Activated CD4-positive, alpha-beta T cell treated with anti-CD3 and anti-CD28 coated beads, Interleukin-10, Interleukin-2, amounts not matched to agents 100 ng/mL and 50 ng/mL, durations not matched to agents 16 hours and 8 hours (primary cell): ENCODE data around the gene CXorf65.

Experiments used
- DNase-seq: peaks from one replicate; pipeline ENCODE4 v3.0.0-alpha.2; 2020

CXorf65 gene

DNA sequence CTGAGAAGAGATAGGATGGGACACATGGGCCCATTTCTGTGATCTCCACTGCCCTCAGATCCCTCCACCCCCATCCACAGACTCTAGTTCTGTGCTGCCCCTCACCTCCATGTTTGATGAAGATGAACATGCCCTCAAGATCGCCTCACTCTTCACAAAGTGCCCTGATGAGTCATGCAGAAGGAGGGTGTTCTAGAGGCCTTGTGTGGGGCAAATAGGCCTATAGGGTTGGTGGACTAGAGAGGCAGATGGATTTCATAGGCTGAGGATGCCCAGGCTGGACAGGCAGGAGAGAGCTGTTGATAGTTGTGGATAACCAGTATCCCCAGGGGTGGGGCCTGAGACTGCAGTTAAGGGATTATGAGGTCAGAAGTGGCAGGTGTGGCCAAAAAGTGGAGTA is at the start of gene CXorf65:
CXorf65 (minus strand) TSS at position 314 of the 400 bp plus-strand sequence; CDS start at position 130, 184 bp downstream.
- peak; percentile 72 for DNase-seq

GRCh38 chrX:71154641-71155040 is 48.1 kb upstream of the CXorf65 start:
- no peak for DNase-seq

- DNase-seq, result no peak
Observed at GRCh38 chrX:71154196-71154595, 47.7 kb upstream of the CXorf65 start.

- no peak for DNase-seq
Observed at GRCh38 chrX:71151366-71151765, 44.8 kb upstream of the CXorf65 start.

GRCh38 chrX:71148278-71148663 is 41.7 kb upstream of the CXorf65 start:
- no peak for DNase-seq

GRCh38 chrX:71147496-71148277 is 41.1 kb upstream of the CXorf65 start:
- DNase-seq, result no peak

DNA sequence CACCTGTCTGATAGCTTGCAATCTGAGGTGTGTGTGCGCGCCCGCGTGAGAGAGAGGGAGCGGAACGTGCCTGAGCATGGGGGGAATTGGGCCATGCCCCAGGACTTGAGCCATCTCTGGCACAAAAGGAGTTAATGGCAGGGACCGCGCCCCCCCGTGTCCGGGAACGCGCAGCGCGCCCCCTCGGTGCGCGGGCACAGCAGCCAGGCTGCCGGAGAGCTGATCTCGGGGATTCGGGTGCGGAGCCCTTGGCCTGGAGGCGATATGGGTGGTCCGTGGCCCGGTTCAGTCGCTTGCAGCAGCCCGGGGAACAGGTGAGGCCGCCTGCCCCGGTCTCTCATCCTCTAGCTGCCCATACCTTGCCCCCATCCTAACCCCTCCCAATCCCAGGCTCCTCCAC is 38.1 kb upstream of the CXorf65 start, which contains the start of gene NLGN3:
NLGN3 (plus strand) TSS at position 191 of the 400 bp plus-strand sequence. CDS start 2,909 bp downstream, outside the sequence.
- no peak for DNase-seq

- no peak for DNase-seq
Observed at GRCh38 chrX:71143508-71143907, 37.0 kb upstream of the CXorf65 start.

GRCh38 chrX:71140440-71140839 is 33.9 kb upstream of the CXorf65 start:
- no peak for DNase-seq

DNA sequence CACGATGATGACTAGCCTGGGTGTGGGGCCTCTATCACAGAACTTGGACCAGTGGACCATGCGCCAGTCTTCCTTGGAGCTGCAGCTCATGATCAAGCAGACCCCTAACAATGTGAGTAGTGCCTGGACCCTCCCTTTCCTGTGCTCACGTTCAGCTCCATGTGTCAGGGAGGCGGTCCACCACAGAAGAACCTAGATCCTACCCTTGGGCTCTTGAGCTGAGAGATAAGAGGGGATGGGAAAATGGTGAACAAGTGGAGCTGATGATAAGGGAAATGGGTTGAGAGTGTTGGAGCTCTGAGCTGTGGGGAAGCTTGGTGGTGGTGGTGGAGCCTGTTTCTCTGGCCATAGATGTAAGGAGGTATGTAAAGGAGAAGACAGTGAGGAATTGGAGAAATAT is 25.0 kb upstream of the CXorf65 start:
- DNase-seq, result no peak

DNA sequence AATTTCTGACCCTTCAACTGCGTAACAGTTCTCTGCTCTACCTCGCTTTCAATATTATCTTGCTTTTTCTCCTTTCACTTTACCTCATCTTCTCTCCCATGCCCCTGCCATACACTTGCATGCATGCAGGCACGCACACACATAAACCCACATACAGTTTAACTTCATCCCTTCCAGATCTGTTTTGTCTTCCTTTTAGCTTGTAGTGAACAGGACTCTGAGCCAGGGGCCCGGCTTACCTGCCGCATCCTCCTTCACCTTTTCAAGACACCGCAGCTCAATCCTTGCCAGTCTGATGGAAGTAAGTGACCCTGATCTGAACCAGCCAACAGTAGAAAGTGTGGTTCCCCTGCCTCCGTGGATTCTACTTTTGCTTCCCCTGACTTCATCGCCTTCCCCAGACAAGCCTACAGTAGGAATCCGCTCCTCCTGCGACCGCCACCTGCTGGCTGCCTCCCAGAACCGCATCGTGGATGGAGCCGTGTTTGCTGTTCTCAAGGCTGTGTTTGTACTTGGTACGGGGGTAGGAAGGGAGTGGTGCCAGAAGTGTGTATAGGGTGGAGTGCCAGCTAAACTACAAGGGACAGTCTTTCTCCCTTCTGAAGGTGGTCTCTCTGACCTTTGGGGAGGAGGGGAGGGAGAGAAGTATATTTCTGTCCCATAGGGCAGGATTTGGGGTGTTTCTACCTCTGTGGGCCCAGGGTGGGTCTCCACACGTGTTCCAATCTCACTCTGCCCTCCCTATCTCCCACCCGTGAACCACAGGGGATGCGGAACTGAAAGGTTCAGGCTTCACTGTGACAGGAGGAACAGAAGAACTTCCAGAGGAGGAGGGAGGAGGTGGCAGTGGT is 22.6 kb upstream of the CXorf65 start:
- peak; percentile 76 for DNase-seq

DNA sequence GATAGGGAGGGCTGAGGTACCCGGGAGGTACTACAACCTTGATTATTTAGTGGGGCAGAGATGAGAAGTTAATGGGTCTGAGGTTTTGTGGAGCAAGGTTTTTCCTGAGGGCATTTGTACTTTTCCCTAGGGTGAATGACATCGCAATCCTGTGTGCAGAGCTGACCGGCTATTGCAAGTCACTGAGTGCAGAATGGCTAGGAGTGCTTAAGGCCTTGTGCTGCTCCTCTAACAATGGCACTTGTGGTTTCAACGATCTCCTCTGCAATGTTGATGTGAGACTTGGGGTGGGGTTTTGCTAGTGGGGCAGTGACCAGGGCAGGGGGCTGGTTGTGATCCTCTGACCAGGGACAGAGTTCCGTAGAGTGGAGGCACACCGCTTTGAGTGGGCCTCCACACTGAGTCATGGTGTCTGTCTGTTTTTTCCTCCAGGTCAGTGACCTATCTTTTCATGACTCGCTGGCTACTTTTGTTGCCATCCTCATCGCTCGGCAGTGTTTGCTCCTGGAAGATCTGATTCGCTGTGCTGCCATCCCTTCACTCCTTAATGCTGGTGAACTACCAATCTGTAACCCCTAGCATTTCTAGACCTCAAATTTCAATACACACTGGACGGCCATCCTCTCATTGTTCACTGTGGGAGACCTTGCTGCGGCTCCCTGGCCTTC is 21.8 kb upstream of the CXorf65 start:
- no peak for DNase-seq

- no peak for DNase-seq
Observed at GRCh38 chrX:71118985-71119535, 12.5 kb upstream of the CXorf65 start.

DNA sequence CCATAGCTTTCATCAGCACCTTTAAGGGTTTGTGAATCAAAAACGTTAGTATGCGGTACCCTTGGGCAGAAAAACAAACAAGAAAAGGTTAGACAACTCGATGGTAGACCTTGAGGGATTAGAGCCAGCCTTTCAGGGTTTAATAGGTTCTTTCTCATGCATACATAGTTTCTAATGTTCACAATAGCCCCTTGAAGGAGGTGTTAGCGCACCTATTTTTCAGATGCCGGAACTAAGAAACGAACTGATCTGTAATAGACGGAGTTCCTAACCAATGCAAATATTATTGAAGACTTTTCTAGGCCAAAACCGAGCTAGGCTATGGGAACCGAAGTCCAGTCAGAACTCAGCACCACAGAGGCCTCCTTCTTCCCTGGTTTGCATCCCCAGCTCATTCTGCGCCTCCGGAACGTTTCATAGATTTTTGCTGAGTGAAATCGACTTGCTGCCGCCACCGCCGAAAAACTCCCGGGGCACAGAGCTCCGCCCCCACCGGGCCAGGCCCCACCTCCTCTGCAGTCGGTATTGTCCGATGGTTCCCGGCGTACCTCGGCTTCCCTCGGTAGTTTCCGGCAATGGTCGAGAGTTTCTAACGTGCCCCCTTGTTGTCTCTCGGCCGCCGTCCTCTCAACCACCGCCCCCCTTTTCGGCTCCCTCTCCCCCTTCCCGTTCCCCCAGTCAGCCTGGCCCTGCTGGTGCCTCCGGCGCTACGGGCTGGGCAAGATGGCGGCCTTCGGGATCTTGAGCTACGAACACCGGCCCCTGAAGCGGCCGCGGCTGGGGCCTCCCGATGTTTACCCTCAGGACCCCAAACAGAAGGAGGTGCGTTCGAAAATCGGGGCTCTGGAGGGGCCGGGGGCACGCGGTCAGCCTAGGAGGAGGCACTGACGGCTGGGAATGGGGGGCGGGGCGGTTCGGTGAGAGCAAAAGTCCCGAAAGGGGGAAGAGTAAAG is 11.8 kb upstream of the CXorf65 start, which contains the start of gene MED12:
MED12 (plus strand) TSS at position 565 of the 953 bp plus-strand sequence; CDS start at position 724, 159 bp downstream.
- peak; percentile 87 for DNase-seq

DNA sequence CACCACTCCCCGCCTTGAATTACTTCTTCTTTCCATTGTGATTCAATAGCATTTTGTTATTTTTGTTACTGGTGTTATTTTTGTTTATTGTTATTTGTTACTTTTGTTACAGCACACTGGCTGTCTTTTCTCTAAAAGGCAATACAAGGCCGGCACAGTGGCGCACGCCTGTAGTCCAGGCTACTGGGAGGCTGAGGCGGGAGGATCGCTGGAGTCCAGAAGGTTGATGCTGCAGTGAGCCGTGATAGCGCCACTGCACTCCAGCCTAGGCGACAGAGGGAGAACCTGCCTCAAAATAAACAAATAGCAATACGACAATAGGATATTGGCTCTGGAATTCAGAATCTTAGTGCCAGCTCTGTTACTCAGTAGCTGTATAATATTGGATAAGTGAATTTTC is 10.8 kb upstream of the CXorf65 start:
- DNase-seq, result no peak

GRCh38 chrX:71111921-71112431 is 5.4 kb upstream of the CXorf65 start:
- DNase-seq, result peak; percentile 57

GRCh38 chrX:71111141-71111843 is 4.8 kb upstream of the CXorf65 start, which contains the start of gene IL2RG:
IL2RG (minus strand) TSS chrX:71111577; CDS start chrX:71111539, 38 bp downstream.
- peak; percentile 94 for DNase-seq

DNA sequence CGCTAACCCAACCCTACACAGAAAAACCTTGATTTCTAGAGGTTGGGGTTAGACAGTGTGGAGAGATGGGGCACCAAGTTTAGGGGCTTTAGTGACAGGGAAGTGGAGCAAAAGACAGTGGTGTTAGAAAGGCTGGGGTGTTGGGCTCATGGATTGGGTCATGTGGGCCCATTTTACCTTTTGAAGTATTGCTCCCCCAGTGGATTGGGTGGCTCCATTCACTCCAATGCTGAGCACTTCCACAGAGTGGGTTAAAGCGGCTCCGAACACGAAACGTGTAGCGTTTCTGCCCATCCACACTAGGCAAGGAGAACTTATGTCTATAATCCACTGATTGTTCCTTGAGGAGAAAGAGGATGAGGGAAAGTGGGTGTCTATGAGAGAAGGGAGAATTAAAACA is 2.5 kb upstream of the CXorf65 start:
- DNase-seq, result no peak

DNA sequence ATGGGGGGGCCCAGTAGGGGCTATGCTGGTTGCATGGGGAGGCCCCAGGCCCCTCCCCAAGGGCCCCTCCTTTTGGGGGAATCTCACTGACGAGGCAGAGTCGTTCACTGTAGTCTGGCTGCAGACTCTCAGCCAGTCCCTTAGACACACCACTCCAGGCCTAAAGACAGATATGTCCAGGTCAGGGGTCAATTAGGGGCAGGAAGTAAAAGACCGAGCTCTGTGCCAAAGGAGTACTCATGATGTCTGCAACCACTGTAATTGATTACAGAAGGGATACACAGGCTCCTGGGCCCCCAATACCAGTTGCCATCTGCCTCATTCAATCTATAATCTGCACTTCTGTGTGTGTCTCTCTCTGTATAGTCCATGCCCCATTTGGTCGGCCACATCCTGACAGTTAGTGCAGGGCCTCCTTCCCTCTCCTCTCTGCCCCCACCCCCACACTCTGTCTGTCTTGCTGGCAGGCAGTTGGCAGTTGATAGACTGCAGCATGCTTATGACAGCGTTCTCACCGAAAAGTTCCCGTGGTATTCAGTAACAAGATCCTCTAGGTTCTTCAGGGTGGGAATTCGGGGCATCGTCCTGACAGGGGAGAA is 1.3 kb upstream of the CXorf65 start:
- DNase-seq, result peak; percentile 69

DNA sequence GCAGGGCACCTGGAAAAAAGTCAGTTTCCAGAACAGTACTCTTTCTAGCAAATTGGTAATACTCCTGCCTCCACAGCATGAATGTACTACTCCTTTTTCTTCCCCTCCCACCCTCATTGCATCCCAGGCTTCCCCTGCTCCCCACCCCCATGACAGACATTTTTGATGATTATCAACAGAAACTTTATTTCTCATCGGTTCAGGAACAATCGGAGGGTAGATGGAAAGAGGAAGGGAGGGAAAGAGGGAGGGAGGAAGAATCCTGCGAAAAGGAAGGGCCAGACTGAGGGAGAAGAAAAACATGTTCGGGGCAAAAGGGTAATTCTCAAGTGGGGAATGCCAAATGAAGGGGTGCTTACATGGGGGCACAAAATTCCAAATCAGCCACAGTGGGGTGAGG is 705 bp upstream of the CXorf65 start:
- no peak for DNase-seq
